Caki2 (cell line): ENCODE data around the gene OXA1L. TPM values are rescaled to one million over a fixed set of nuclear protein-coding genes. Genes with fewer than 3 reads are reported as not detected.
"Not testable (repeated sequence)": the region's sequence is repeated elsewhere in the genome, so short reads cannot be mapped to it uniquely, and the experiment has no call there.

Experiments used
- DNase-seq: peaks from one replicate; pipeline ENCODE4 v3.0.0-alpha.2; 2015; ENCODE audit warnings: low read depth
- in situ Hi-C: cut with HindIII; loops from 2 replicates; pipeline ENCODE4 v1.10.0; 2016; ENCODE audit warnings: low sequenced_read_pairs, low pct_unique_long_range_greater_than_20kb, mixed read lengths
- total RNA-seq: library from RNA; depleted of rRNA; stranded (reverse); fragments of >200 nt; shearing (Covaris generic); gene quantifications from 2 replicates; pipeline ENCODE4 v1.2.3, GENCODE V29; 2014; ENCODE audit warnings: low replicate concordance

OXA1L gene
- total RNA-seq, 1 experiment from 2014 or later: 79.1 TPM

DNA sequence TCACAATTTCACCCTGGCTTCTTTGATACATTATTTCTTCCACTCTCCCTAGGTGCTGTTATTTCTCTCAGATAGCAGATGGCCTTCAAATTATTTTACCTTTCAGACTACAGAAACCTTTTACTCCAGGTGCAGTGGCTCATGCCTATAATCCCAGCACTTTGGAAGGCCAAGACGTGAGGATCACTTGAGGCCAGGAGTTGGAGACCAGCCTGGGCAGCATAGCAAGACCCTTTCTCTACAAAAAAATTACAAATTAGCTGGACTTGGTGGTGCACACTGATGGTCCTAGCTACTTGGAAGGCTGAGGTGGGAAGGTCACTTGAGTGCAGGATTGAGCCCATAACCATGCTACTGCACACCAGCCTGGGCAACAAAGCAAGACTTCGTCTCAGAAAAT lies 25.7 kb downstream of the OXA1L start:
- no peak for DNase-seq
- in situ Hi-C loops: no loop called here

DNA sequence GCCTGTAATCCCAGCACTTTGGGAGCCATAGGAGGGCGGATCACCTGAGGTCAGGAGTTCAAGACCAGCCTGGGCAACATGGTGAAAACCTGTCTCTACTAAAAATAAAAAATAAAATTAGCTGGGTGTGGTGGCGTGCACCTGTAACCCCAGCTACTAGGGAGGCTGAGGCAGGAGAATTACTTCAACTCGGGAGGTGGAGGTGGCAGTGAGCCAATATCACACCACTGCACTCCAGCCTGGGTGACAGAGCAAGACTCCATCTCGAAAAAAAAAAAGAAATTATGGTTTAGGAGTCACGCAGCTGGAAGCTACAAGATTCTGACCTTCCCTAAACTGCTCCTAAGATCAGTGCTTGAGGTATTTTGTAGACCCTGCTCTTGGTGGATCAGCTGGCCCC lies 27.1 kb downstream of the OXA1L start:
- in situ Hi-C loops, DNase-seq: not testable (repeated sequence)

DNA sequence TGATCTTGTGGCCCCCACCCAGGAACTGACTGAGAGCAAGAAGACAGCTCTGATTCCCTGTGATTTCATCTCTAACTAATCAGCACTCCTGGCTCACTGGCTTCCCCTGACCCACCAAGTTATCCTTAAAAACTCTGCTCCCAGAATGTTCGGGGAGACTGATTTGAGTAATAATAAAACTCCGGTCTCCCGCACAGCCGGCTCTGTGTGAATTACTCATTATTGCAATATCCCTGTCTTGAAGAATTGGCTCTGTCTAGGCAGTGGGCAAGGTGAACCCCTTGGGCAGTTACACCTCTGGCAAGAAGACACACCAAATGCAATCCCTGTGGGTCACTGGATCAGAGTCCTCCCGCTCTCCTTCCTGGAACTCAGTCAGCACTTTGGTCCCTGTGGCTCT lies 27.5 kb downstream of the OXA1L start:
- DNase-seq: no peak
- in situ Hi-C loops: no loop called here

DNA sequence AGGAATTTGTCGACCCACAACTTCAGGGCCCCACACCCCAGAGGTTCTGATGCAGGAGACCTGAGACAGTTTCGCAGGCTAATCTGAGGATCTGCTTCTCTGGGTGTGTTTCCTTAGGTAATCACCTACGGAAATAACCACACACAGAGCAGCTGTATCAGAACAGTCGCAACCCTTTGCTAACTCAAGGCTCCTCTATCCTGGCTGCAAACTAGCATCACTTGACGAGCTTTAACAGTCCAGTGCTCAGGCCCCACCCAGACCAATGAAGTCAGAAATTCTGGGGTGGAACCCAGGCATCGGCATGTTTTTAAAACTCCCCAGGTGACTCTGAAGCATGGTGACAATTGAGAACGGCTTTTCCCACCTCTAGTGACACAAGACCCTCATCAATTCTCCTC lies 28.1 kb downstream of the OXA1L start:
- in situ Hi-C loops: no loop called here
- DNase-seq: peak; percentile 21

DNA sequence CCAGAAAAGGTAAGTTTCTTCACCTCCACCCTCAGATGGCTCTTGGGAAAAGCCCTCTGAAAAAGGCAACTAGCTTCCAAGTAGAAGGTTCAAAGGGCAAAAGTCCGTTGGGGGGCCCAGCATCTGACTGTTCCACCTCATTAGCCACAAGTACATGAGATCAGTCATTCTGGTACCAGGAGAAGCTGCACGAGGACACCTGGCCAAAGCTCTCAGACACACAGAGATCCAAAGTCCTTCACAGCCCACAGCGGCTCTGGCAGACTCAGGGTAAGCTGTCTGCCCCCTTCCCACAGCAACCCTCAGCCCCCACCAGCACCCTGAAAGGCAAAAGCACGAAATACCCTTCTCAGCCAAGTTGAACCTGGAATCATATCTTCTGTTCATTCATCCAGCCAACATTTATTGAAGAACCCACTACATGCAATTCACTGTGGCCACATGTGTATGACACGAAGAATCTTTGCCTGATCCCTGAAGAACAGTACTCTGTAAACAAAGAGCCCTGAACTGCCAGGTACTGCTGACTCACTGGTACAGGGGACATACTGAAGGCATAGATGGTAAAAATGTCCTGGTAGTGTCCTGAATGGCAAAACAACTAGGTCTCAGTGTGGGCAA lies 29.7 kb downstream of the OXA1L start:
- DNase-seq: peak; percentile 26
- in situ Hi-C loops: no loop called here

DNA sequence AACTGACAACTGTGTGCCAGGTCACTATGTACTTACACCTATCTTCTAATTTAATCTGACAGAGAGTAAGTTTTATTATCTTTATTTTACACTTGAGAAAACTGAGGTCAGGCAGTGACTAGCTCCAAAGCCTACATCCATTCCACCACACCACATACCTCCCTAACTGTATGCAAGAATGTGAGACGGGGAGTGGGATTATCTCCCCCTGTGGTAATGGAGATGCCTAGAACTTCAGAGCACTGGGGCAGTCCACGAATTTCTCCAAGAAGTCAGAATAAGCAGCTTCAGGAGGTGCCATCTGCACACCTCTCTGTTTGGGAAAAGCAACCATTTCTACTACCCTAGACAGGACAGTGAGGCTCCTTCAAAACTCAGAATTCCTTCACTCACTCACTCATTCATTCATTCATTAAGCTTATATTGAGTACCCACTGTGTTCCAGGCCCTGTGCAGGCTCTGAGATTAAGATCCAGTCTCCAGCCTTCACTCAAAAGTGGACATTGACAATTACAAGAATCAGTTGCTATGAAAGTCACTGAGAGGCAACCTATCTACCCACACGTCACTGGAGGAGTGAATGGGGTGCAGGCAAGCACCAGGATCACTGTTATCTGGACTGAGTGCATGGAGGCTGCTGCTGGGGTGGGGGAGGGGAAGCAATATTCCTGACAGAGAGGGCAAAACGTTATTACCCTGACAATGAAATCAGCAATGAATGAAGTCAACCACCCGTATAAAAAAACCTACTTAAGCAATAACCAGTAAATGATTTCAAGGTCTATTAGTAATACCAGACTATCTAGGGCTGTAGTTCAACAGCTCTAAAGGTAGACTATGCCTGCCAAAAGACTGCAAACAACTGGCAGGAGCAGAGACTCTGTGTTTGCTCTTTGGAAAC lies 30.8 kb downstream of the OXA1L start:
- in situ Hi-C loops: no loop called here

DNA sequence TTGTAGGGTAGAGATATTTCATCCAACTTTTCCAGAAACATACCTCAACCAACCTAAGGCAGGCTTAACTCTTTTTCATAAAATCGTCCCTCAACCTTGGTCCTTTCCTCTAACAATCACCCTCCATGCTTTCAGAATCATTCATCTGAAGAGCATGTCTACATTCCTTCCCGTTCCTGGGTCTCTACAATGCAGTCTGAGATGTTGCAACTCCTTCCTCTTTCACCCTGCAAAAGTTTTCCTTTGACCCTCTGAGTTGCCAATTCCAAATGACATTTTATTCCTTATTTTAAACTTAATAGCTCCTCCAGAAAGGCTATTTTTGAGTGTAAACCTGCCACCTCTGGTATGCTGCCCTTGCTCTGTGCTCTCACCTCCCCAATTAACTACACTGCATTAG lies 32.0 kb downstream of the OXA1L start:
- in situ Hi-C loops: no loop called here
- no peak for DNase-seq

More for the DNA sequence above, 30.8 kb downstream of the OXA1L start:
- DNase-seq: peak; percentile 27

DNA sequence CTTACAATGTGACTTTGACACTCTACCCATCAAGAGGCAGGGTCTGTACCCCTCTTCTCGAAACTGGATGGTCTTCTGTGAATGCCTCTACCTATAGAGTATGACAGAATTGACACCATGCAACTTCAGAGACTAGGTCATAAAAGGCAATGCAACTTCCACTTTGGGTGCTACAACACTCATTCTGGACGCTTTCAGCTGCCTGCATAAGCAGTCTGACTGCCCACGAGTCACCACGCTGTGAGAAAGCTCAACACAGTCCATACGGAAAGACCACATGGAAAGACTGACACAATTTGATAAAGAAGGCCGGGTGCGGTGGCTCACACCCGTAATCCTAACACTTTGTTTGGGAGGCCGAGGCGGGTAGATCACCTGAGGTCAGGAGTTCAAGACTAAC lies 33.9 kb downstream of the OXA1L start:
- in situ Hi-C loops: no loop called here
- DNase-seq: no peak

DNA sequence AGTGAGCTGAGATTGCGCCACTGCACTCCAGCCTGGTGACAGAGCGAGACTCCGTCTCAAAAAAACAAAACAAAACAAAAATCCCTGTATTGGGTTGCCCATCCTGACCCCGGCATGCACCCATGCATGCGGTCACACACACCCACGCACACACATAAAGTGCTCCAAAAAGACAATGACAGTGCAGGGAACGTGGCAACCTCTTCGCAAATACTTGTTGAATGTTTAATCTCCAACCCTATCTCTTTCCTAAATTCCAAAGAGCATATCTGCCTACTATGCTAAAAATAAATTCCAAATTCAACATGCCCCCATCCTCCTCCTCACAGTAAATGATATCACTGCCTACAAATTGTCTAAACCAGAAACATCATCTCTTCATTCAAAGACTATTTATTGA lies 35.2 kb downstream of the OXA1L start:
- in situ Hi-C loops: no loop called here
- no peak for DNase-seq

DNA sequence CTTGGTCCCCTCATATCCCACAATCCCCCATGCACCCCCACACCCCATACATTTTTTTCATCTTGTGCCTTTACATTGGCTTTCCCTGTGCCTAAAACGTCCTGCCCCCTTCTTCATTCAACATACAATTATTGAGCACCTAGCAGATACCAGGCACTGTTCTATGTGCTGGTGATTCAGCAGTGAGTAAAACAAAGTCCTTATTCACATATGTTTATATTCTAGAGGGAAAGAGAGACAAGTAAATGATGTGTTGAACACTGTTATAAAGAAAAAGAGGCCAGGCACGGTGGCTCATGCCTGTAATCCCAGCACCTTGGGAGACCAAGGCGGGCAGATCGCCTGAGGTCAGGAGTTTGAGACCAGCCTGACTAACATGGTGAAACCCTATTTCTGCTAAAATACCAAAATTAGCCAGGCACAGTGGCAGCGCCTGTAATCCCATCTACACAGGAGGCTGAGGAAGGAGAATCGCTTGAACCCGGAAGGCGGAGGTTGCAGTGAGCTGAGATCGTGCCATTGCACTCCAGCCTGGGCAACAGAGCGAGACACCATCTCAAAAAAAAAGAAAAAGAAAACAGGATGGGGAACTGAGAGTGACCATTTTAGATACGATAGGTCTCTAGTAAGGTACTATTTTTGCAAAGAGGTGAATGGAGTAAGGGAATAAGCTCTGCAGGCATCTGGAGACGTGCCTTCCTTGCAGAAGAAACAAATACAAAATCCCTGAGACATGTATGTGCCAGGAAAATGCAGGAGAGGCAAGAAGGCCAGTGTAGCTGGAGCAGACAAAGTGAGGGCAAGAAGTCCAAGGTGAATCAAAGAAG lies 36.6 kb downstream of the OXA1L start:
- DNase-seq: no peak
- in situ Hi-C loops: no loop called here

DNA sequence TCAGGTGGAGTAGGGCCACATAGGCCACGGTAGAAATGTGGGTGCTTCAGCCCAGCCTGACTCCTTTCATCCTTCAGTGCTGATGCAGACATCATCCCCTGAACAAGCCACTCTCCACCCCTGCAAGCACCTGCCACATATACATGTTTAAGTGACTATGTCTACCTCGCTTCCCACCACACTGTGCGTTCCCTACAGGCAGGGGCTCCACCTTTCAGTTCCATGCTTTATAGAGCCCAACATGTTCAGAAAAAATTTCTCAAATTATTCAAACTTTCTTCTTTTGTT lies 37.1 kb downstream of the OXA1L start:
- in situ Hi-C loops: no loop called here
- no peak for DNase-seq

DNA sequence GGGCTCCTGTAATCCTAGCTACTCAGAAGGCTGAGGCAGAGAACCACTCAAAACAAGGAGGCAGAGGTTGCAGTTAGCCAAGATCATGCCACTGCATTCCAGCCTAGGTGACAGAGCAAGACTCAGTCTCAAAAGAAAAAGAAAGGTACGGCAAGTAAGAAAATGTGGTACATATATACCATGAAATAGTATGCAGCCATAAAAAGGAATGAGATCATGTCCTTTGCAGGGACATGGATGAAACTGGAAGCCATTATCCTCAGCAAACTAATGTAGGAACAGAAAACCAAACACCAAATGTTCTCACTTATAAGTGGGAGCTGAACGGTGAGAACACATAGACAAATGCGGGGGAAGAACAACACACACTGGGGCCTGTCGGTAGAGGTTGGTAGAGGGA lies 38.7 kb downstream of the OXA1L start:
- DNase-seq, in situ Hi-C loops: not testable (repeated sequence)

DNA sequence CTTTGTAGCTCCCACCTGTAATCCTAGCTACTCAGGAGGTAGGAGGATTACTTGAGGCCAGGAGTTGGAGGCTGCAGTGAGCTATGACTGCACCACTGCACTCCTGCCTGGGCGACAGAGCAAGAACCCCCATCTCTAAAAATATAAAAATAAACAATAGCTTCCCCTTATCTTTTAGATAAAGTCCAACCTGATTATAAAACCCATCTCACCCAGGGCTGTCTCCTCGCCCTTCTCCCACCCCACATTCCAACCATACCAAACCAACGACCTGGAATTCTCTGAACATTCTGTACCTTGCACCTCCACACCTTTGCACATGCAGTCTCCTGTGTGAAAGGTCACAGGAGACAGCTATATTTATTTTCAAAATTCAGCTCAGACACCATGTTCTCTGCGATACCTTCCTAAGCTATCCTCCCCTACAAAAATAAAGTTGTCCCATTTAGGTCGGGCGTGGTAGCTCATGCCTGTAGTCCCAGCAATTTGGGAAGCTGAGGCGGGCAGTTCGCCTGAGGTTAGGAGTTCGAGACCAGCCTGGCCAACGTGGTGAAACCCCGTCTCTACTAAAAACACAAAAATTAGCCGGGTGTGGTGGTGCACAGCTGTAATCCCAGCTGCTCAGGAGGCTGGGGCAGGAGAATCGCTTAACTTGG lies 41.1 kb downstream of the OXA1L start:
- no peak for DNase-seq
- in situ Hi-C loops: no loop called here

DNA sequence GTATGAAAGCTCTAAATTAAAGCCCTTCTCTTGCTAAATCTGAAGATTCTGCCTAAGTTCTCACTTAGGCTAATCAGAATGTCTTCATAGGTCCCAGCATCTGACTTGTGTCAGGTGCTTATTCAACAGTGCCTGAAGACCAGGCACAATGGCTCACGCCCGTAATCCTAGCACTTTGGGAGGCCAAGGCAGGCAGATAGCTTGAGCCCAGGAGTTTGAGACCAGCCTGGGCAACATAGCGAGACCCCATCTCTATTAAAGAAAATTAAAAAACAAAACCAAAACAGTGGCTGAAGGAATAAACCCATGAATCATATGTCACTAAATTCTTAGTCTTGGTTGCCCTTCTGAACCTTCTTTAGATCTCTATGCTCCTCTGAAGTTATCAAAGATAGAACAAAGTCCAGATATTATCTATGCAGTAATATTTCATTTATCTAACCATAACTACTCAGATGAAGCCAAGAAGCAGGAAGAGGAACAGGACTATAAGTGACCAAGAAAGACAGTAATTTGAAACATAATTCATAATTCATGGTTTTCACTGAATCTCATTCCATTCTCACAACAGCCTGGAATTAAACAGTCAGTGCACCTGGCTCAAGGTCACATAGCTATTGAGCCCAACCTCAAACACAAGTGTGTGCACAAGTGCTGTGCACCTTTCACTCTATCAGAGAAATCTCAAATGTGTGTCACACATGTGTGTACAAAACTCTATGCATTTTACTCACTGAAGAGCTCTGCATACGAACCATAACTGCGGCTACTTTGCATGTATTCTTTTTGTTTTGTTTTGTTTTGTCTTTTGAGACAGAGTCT lies 42.1 kb downstream of the OXA1L start:
- in situ Hi-C loops: no loop called here
- no peak for DNase-seq

DNA sequence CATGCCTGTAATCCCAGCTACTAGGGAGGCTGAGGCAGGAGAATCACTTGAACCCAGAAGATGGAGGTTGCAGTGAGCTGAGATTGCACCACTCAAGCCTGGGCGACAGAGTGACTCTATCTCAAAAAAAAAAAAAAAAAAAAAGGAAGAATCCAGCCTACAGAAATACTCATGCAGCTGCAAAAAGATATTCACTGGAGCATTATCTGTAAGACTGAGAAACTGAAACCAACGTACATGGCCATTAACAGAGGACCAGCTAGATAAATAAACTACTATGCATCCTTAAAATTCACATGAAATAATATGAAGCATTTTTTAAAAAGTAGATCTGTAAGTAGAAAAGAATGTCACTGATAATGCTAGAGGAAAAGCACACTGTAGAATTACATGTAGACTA lies 45.2 kb downstream of the OXA1L start:
- DNase-seq: no peak
- in situ Hi-C loops: no loop called here

DNA sequence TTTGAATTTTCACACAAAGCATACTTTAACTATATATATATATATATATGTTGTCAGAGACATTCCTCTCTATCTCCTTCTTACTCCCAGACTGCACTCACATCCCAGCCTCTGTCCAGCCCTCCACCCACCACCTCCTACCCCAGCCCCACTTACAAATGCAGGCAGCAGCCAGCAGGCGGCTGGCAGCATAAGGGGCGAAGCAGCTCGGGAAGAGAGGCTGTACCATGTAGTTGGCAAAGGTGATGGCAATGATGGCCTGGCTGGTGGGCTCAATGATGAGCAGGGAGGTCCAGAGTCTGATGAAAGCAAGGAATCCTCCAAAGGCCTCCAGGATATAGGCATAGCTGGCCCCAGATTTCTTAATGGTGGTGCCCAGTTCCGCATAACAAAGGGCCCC lies 46.3 kb downstream of the OXA1L start:
- DNase-seq: no peak
- in situ Hi-C loops: no loop called here

DNA sequence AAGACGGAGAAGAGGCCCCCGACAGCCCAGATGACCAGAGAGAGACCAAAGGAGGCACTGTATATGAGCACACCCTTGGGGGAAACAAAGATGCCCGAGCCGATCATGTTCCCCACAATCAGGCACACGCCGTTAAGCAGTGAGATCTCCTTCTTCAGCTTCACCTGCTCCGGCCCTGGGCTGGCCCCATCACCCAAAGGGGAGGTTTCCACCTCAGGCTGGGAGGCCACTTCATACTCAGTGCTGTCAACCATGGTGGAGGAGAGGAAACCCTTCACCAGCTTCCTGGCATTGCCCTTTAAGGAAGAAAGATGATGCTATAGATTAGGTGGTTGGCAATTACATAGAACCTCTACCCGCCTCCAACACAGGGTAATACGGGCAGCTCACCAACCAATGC lies 46.7 kb downstream of the OXA1L start:
- in situ Hi-C loops: no loop called here
- no peak for DNase-seq

DNA sequence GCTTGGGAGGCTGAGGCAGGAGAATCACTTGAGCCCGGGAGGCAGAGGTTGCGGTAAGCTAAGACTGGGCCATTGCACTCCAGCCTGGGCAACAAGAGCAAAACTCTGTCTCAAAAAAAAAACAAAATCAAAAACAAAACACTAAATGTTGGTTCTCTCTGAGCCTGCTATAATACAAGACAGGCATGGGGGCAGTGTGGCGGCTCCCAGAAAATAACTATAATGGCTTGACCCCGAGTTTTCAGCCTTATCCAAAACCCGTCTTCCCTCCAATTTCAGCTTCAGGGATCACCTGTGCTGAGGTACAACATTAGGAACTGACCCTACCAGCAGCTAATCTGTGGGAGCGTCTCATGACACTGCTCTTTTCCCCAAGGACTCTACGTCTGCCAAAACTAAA lies 47.9 kb downstream of the OXA1L start:
- no peak for DNase-seq
- in situ Hi-C loops: no loop called here
